ENCODE results near the gene CALHM1. TPM values are rescaled to one million over a fixed set of nuclear protein-coding genes. Genes with fewer than 3 reads are reported as not detected.

Gene CALHM1
- total RNA-seq, 2 donors from 2014 or later: not detected

GRCh38 chr10:103440416-103440815 is 18.3 kb downstream of the CALHM1 start:
- ATAC-seq: no peak
- Histone ChIP-seq H3K4me3 (no peak overlapping the region), H3K36me3 (replicated peaks in 1 of 2; ENCODE audit: insufficient read depth in 1 of 2, low read depth in 2 of 2) (peaks cover 13 to 43% of the 10 kb centered on the region in 2 donors), H3K9me3 (no peaks in the 10 kb centered on the region), H3K27ac (no peak overlapping the region), H3K4me1 (no peaks in the 10 kb centered on the region), H3K27me3 (no peaks in the 10 kb centered on the region)
- DNase-seq: no peak
- intact Hi-C loops (cut with DNase I): no loop called here
- TF ChIP-seq CTCF (IDR thresholded peaks at IDR 0.05) (no peak), POLR2A (IDR thresholded peaks at IDR 0.05) (no peak)
- 89 to 91% methylated on average over 14 of the region's 14 CpGs for WGBS, 2 donors

GRCh38 chr10:103439776-103440175 is 18.9 kb downstream of the CALHM1 start:
- peaks cover 13 to 40% of the 10 kb centered on the region in 2 donors for H3K36me3 ChIP-seq (replicated peaks in 1 of 2; ENCODE audit: insufficient read depth in 1 of 2, low read depth in 2 of 2)
- no peak overlapping the region for H3K27ac ChIP-seq
- 70 to 95% methylated on average over 4 of the region's 4 CpGs for WGBS, 2 donors
- H3K27me3 ChIP-seq: no peaks in the 10 kb centered on the region
- intact Hi-C loops (cut with DNase I): no loop called here
- H3K4me3 ChIP-seq: no peak overlapping the region
- no peaks in the 10 kb centered on the region for H3K4me1 ChIP-seq
- TF ChIP-seq POLR2A (IDR thresholded peaks at IDR 0.05): no peak
- TF ChIP-seq CTCF (IDR thresholded peaks at IDR 0.05): no peak
- ATAC-seq: no peak
- DNase-seq: no peak
- H3K9me3 ChIP-seq: no peaks in the 10 kb centered on the region

GRCh38 chr10:103433858-103434257 is 24.8 kb downstream of the CALHM1 start:
- ATAC-seq: no peak
- intact Hi-C loops (cut with DNase I): no loop called here
- Histone ChIP-seq H3K4me1 (no peaks in the 10 kb centered on the region), H3K27me3 (no peaks in the 10 kb centered on the region), H3K36me3 (replicated peaks in 1 of 2; ENCODE audit: insufficient read depth in 1 of 2, low read depth in 2 of 2) (peaks cover 6 to 15% of the 10 kb centered on the region in 2 donors), H3K9me3 (no peaks in the 10 kb centered on the region), H3K27ac (no peak overlapping the region), H3K4me3 (no peak overlapping the region)
- 55 to 57% methylated on average over 2 of the region's 2 CpGs for WGBS, 2 donors
- DNase-seq: peak in 2 of 4 donors; percentile 52 to 72
- TF ChIP-seq POLR2A (IDR thresholded peaks at IDR 0.05): no peak
- no peak for TF ChIP-seq CTCF (IDR thresholded peaks at IDR 0.05)

- Histone ChIP-seq H3K27ac (no peak overlapping the region), H3K9me3 (no peaks in the 10 kb centered on the region), H3K4me3 (no peak overlapping the region), H3K36me3 (replicated peaks in 1 of 2; ENCODE audit: insufficient read depth in 1 of 2, low read depth in 2 of 2) (peaks cover 6 to 10% of the 10 kb centered on the region in 2 donors), H3K27me3 (no peaks in the 10 kb centered on the region), H3K4me1 (no peaks in the 10 kb centered on the region)
- TF ChIP-seq POLR2A (IDR thresholded peaks at IDR 0.05) (no peak), CTCF (IDR thresholded peaks at IDR 0.05) (no peak)
- 37% methylated on average over 8 of the region's 8 CpGs for WGBS, 2 donors
- intact Hi-C loops (cut with DNase I): no loop called here
- no peak for DNase-seq
- ATAC-seq: no peak
These were observed 26.8 kb downstream of the CALHM1 start for GRCh38 chr10:103431902-103432301.

GRCh38 chr10:103429647-103430046 is 29.1 kb downstream of the CALHM1 start:
- intact Hi-C loops (cut with DNase I): no loop called here
- no peaks in the 10 kb centered on the region for H3K4me1 ChIP-seq
- H3K36me3 ChIP-seq (replicated peaks in 1 of 2; ENCODE audit: insufficient read depth in 1 of 2, low read depth in 2 of 2): peaks cover 6 to 15% of the 10 kb centered on the region in 2 donors
- DNase-seq (no peak), ATAC-seq (no peak)
- 85 to 94% methylated on average over 5 of the region's 5 CpGs for WGBS, 2 donors
- no peak overlapping the region for H3K4me3 ChIP-seq
- TF ChIP-seq POLR2A (IDR thresholded peaks at IDR 0.05) (no peak), CTCF (IDR thresholded peaks at IDR 0.05) (no peak)
- no peak overlapping the region for H3K27ac ChIP-seq
- H3K9me3 ChIP-seq: no peaks in the 10 kb centered on the region
- no peaks in the 10 kb centered on the region for H3K27me3 ChIP-seq

Measured in body of pancreas (tissue), 4 donors.